Fibroblast of the aortic adventitia (primary cell): ENCODE data around the gene NR3C1. TPM values are rescaled to one million over a fixed set of nuclear protein-coding genes. Genes with fewer than 3 reads are reported as not detected.
"Not testable (repeated sequence)": the region's sequence is repeated elsewhere in the genome, so short reads cannot be mapped to it uniquely, and the experiment has no call there.

Experiments
- DNase-seq: peaks from one replicate; pipeline ENCODE4 v3.0.0-alpha.2; 2010; ENCODE audit warnings: low read depth
- H3K4me3 ChIP-seq: 2 replicates; pipeline ENCODE4 v1.5.1; 2011; ENCODE audit warnings: low read depth, mild to moderate bottlenecking, control low read depth, low read length, moderate library complexity
- CTCF ChIP-seq: IDR thresholded peaks from 2 replicates; pipeline ENCODE4 v1.5.1; 2011; ENCODE audit warnings: mild to moderate bottlenecking, low read length, control low read depth, inconsistent platforms; ENCODE audit not compliant: insufficient read depth
- total RNA-seq: library from RNA; depleted of rRNA; stranded (reverse); fragments of >200 nt; gene quantifications from 2 replicates; pipeline ENCODE4 v1.2.3, GENCODE V29; 2012; ENCODE audit warnings: low replicate concordance

Gene NR3C1
- total RNA-seq, 1 donor: 132 TPM

DNA sequence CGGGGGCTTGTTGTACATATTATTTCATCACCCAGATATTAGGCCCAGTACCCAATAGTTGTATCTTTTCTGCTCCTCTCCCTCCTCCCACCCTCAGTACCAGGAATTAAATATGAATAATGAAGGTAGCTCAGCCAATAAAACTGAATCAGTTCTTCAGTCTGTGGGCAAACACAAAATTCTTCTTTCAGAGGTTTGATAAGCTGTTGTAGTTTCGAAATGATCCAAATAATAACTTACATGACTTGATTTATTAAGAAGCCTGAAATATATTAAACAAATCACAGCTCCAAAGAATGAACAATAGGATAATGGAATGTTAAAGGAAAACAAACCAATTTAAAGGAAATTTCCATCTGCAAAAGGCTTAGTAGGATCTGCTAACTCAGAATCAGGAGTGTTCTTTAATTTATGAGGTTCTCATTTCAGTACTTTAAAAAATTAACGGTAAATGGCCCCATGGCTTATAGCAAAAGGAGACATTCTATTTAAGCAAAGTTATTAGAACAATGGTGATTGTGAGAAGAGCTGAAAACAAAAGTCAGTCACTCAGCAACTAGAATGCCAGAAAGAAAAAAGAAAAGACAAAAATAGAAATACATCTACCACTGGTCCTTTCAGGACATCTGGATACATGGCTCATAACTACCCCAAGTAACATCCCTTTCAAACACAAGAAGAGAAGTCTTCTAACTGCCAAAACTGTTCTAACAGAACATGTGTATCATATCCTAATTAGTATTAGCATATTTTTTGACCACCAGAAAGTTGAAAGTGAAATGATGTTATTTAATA is 62.4 kb downstream of the NR3C1 start:
- no peak for TF ChIP-seq CTCF
- peak; percentile 74 for DNase-seq
- H3K4me3 ChIP-seq: no peak overlapping the region

DNA sequence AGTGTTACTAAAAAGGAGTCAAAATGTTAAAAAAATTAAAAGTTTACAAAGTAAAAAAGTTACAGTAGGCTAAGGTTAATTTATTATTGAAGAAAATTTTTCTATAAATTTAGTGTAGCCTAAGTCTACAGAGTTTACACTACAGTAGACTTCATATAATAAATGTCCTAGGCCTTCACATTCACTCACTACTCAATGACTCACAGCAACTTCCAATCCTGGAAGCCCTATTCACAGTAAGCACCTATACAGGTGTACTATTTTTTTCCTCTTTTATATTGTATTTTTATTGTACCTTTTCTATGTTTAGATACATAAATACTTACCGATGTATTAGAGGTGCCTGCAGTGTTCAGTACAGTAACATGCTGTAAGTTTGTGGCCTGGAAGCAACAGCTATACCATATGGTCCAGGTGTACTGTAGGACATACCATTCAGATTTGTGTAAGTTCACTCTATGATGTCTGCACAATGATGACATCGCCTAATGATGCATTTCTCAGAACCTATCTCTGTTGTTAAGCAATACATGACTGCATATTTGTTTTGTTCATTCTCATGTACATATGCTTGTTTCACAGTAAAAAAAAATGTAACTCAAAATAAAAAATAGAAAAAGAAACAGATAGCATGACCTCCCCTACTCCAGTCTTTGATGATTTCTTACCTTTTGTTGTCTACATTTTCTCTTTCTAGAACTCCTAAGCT is 64.7 kb downstream of the NR3C1 start:
- peak; percentile 66 for DNase-seq
- TF ChIP-seq CTCF: no peak

GRCh38 chr5:143337946-143338345 is 65.5 kb downstream of the NR3C1 start:
- DNase-seq: no peak
- H3K4me3 ChIP-seq: no peak overlapping the region
- no peak for TF ChIP-seq CTCF

More for the DNA sequence above, 64.7 kb downstream of the NR3C1 start:
- no peak overlapping the region for H3K4me3 ChIP-seq

DNA sequence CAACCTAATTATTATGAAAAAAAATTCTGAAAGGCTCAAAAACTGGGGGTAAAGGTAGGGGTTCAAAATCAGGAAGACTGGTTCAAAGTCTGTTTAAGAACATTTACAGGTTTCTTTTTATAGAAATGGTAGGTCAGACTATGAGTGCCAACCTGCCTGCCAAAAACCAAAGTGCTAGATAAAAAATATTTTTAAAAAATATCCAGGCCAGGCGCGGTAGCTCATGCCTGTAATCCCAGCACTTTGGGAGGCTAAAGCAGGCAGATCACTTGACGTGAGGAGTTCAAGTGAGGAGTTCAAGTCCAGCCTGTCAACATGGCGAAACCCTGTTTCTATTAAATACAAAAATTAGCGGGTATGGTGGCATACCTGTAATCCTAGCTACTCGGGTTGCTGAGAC is 67.0 kb downstream of the NR3C1 start:
- DNase-seq: no peak
- TF ChIP-seq CTCF: no peak
- no peak overlapping the region for H3K4me3 ChIP-seq

GRCh38 chr5:143334903-143335302 is 68.6 kb downstream of the NR3C1 start:
- TF ChIP-seq CTCF: no peak
- DNase-seq: no peak
- H3K4me3 ChIP-seq: no peak overlapping the region

GRCh38 chr5:143334380-143334779 is 69.1 kb downstream of the NR3C1 start:
- DNase-seq: not testable (repeated sequence)

GRCh38 chr5:143331956-143332355 is 71.5 kb downstream of the NR3C1 start:
- no peak overlapping the region for H3K4me3 ChIP-seq
- DNase-seq: no peak
- TF ChIP-seq CTCF: no peak

More at GRCh38 chr5:143334380-143334779, 69.1 kb downstream of the NR3C1 start:
- H3K4me3 ChIP-seq: not testable (repeated sequence)
